Right forelimb (tissue), 1 donor: ENCODE results near the gene PPP2R2D.
"Not testable (repeated sequence)": the region's sequence is repeated elsewhere in the genome, so short reads cannot be mapped to it uniquely, and the experiment has no call there.

Experiments used
- DNase-seq: peaks from one replicate; pipeline ENCODE4 v3.0.0-alpha.2; 2018

PPP2R2D gene

GRCh38 chr10:131930150-131930549 lies 29.3 kb downstream of the PPP2R2D start:
- DNase-seq, result no peak

- DNase-seq, result no peak
Measured at GRCh38 chr10:131930586-131931330, 29.9 kb downstream of the PPP2R2D start.

GRCh38 chr10:131931981-131932380 lies 31.2 kb downstream of the PPP2R2D start:
- DNase-seq, result no peak

- no peak for DNase-seq
Measured at GRCh38 chr10:131933016-131933695, 32.3 kb downstream of the PPP2R2D start.

GRCh38 chr10:131933696-131934086 lies 32.9 kb downstream of the PPP2R2D start:
- DNase-seq, result no peak

GRCh38 chr10:131934769-131935168 lies 34.0 kb downstream of the PPP2R2D start:
- DNase-seq, result no peak

- DNase-seq, result no peak
Measured at GRCh38 chr10:131935260-131935659, 34.5 kb downstream of the PPP2R2D start.

GRCh38 chr10:131936294-131936693 lies 35.5 kb downstream of the PPP2R2D start:
- no peak for DNase-seq

- no peak for DNase-seq
Measured at GRCh38 chr10:131936736-131937135, 35.9 kb downstream of the PPP2R2D start.

GRCh38 chr10:131937836-131938235 lies 37.0 kb downstream of the PPP2R2D start:
- no peak for DNase-seq

- DNase-seq, result no peak
Measured at GRCh38 chr10:131938681-131939080, 37.9 kb downstream of the PPP2R2D start.

GRCh38 chr10:131942455-131942854 lies 41.6 kb downstream of the PPP2R2D start:
- no peak for DNase-seq

- DNase-seq, result no peak
Measured at GRCh38 chr10:131943021-131943814, 42.4 kb downstream of the PPP2R2D start.

GRCh38 chr10:131944412-131944811 lies 43.6 kb downstream of the PPP2R2D start:
- DNase-seq, result no peak

GRCh38 chr10:131944976-131945695 lies 44.3 kb downstream of the PPP2R2D start:
- no peak for DNase-seq

- DNase-seq, result no peak
Measured at GRCh38 chr10:131946321-131946751, 45.5 kb downstream of the PPP2R2D start.

- DNase-seq, result no peak
Measured at GRCh38 chr10:131946880-131947279, 46.1 kb downstream of the PPP2R2D start.

- no peak for DNase-seq
Measured at GRCh38 chr10:131947631-131948347, 47.0 kb downstream of the PPP2R2D start.

- DNase-seq, result no peak
Measured at GRCh38 chr10:131948501-131948900, 47.7 kb downstream of the PPP2R2D start.

- DNase-seq, result no peak
Measured at GRCh38 chr10:131949041-131949862, 48.4 kb downstream of the PPP2R2D start.

GRCh38 chr10:131949908-131950307 lies 49.1 kb downstream of the PPP2R2D start:
- DNase-seq, result not testable (repeated sequence)
